Renal cortical epithelial cell (primary cell): ENCODE results near the gene PHLDA1. TPM values are rescaled to one million over a fixed set of nuclear protein-coding genes. Genes with fewer than 3 reads are reported as not detected.
A peak's percentile ranks its signal among the peaks of the same experiment; 100 is the strongest.

Experiments
- DNase-seq: peaks from one replicate; pipeline ENCODE4 v3.0.0-alpha.2; 2011; ENCODE audit warnings: low read depth
- total RNA-seq: library from RNA; depleted of rRNA; stranded (reverse); fragments of >200 nt; gene quantifications from 2 replicates; pipeline ENCODE4 v1.2.3, GENCODE V29; 2014

Gene PHLDA1
- total RNA-seq, result 38.2 and 68.7 TPM in 2 replicates

- DNase-seq, result peak; percentile 88
Observed at GRCh38 chr12:76031414-76032042, at the start of gene PHLDA1. Gene PHLDA1, minus strand, starts transcription at chr12:76031776.

- DNase-seq, result no peak
Observed at GRCh38 chr12:76080729-76081415, 49.3 kb upstream of the PHLDA1 start.

GRCh38 chr12:76080017-76080728 is 48.6 kb upstream of the PHLDA1 start:
- DNase-seq, result no peak

GRCh38 chr12:76078748-76079147 is 47.2 kb upstream of the PHLDA1 start:
- no peak for DNase-seq

- DNase-seq, result no peak
Observed at GRCh38 chr12:76075448-76075847, 43.9 kb upstream of the PHLDA1 start.

GRCh38 chr12:76074701-76075336 is 43.2 kb upstream of the PHLDA1 start:
- peak; percentile 15 for DNase-seq

- DNase-seq, result no peak
Observed at GRCh38 chr12:76073561-76073960, 42.0 kb upstream of the PHLDA1 start.

- DNase-seq, result no peak
Observed at GRCh38 chr12:76072568-76072967, 41.0 kb upstream of the PHLDA1 start.

- DNase-seq, result no peak
Observed at GRCh38 chr12:76069339-76069738, 37.8 kb upstream of the PHLDA1 start.

- no peak for DNase-seq
Observed at GRCh38 chr12:76065917-76066316, 34.3 kb upstream of the PHLDA1 start.

GRCh38 chr12:76064904-76065303 is 33.3 kb upstream of the PHLDA1 start:
- DNase-seq, result no peak

- no peak for DNase-seq
Observed at GRCh38 chr12:76060111-76060510, 28.5 kb upstream of the PHLDA1 start.

- no peak for DNase-seq
Observed at GRCh38 chr12:76057326-76057725, 25.8 kb upstream of the PHLDA1 start.

- no peak for DNase-seq
Observed at GRCh38 chr12:76055393-76055792, 23.8 kb upstream of the PHLDA1 start.

GRCh38 chr12:76049575-76050251 is 18.1 kb upstream of the PHLDA1 start:
- DNase-seq, result no peak

GRCh38 chr12:76047742-76048141 is 16.2 kb upstream of the PHLDA1 start:
- DNase-seq, result no peak

- DNase-seq, result no peak
Observed at GRCh38 chr12:76047060-76047459, 15.5 kb upstream of the PHLDA1 start.

- no peak for DNase-seq
Observed at GRCh38 chr12:76043377-76043776, 11.8 kb upstream of the PHLDA1 start.

GRCh38 chr12:76042147-76042546 is 10.6 kb upstream of the PHLDA1 start:
- DNase-seq, result no peak

- no peak for DNase-seq
Observed at GRCh38 chr12:76041406-76041805, 9.8 kb upstream of the PHLDA1 start.

- DNase-seq, result no peak
Observed at GRCh38 chr12:76040461-76040860, 8.9 kb upstream of the PHLDA1 start.

GRCh38 chr12:76038176-76038575 is 6.6 kb upstream of the PHLDA1 start:
- DNase-seq, result no peak
